IPS-18c (cell line): ENCODE results near the gene RELT.

Source experiments
- H3K4me3 ChIP-seq: 2 replicates; pipeline ENCODE4 v1.7.0; 2013; ENCODE audit warnings: low read depth, mild to moderate bottlenecking, low read length, moderate library complexity; ENCODE audit not compliant: insufficient read depth
- H3K9me3 ChIP-seq: one replicate; pipeline ENCODE4 v1.6.1; 2013; ENCODE audit warnings: mild to moderate bottlenecking, low read length, moderate library complexity; ENCODE audit not compliant: control insufficient read depth, insufficient read depth

Gene RELT

DNA sequence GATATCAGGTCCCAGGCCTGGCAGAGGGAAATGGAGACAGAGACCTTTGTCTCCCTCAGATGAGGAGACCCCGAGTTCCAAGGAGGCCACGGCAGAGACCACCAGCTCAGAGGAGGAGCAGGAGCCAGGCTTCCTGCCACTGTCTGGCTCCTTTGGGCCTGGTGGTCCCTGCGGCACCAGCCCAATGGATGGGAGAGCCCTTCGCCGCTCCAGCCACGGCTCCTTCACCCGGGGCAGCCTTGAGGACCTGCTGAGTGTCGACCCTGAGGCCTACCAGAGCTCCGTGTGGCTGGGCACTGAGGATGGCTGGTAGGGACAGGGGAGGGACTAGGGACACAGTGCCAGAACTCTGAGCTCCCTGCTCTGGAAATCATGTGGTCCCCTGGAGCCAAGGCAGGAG, 13.1 kb upstream of the RELT start:
- H3K4me3 ChIP-seq, result no peak overlapping the region
- H3K9me3 ChIP-seq, result no peaks in the 10 kb centered on the region

DNA sequence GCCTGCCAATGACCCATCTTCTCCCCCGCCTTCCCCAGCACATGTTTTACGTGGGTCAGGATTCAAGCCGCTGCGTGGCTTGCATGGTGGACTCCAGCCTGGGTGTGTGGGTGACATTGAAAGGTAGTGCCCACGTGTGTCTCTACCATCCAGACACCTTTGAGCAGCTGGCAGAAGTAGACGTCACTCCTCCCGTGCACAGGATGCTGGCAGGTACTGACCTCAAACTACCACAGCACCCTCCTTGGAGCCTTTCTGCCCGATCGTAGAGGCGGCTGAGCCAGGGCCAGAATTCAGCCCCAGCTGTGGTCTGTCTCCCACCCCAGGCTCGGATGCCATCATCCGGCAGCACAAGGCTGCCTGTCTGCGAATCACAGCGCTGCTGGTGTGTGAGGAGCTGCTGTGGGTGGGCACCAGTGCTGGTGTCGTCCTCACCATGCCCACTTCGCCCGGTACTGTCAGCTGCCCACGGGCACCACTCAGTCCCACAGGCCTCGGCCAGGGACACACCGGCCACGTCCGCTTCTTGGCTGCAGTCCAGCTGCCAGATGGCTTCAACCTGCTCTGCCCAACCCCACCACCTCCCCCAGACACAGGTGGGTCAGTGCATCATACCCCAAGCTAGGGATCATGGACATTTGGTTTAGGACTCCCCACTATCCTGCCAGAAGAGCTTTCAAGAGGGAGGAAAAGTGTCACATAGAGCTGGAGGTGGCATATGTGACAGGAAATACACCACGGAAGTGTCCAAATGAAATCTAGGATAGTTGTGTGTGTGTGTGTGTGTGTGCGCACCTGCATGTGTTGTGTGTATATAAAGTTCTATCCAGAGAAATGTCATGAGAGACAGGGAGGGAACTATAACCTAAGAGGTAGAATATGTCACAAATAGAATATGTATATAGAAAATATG, 10.6 kb upstream of the RELT start:
- Histone ChIP-seq H3K4me3 (no peak overlapping the region), H3K9me3 (no peaks in the 10 kb centered on the region)

DNA sequence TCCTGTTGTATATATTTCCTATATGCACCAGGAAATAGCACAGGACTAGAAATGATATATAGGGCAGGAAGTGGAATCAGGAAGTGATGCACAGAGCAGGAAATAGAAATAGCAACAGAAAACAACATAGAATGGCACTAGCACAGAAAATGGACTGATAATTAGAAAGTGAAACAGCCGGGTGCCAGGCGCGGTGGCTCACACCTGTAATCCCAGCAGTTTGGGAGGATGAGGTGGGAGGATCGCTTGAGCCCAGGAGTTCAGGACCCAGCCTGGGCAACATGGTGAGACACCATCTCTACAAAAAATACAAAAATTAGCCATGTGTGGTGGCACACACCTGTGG, 10.0 kb upstream of the RELT start:
- Histone ChIP-seq H3K4me3 (no peak overlapping the region), H3K9me3 (no peaks in the 10 kb centered on the region)

DNA sequence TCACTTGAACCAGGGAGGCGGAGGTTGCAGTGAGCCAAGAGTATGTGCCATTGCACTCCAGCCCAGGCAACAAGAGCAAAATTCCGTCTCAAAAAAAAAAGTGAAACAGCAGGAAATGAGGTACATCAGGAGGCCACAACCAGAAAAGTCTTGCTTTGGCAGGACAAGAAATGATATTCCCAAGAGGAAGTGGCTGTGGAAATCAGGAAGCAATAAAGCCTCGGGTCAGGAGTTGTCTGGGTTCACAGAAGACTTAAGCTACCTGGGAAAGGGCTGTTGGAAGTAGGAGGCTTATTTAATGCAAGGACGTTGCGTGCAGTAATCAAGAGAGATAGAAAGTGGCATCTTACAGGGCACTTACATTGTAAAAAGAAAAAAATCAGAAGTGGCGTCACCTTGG, 9.2 kb upstream of the RELT start:
- Histone ChIP-seq H3K9me3 (no peaks in the 10 kb centered on the region), H3K4me3 (no peak overlapping the region)

DNA sequence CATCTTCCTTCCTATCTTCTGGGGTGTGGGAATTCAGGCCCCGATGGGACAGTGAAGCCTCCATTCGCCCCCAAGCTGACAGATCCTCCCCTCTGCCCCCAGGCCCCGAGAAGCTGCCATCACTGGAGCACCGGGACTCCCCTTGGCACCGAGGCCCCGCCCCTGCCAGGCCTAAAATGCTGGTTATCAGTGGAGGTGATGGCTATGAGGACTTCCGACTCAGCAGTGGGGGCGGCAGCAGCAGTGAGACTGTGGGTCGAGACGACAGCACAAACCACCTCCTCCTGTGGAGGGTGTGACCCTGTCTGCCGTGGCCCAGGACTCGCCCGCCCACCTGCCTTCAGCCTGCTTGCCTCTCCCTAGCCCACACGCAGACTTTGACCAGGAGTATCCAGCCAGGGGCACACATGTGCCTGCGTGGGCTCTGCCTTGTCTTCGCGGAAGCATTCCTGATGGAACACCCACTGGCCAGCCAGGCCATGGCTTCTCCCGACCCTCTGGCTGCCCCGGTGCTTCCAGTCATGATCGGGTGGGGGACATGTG, 8.6 kb upstream of the RELT start:
- H3K4me3 ChIP-seq, result no peak overlapping the region; the same call in 1 of the 2 replicates
- H3K9me3 ChIP-seq, result no peaks in the 10 kb centered on the region

DNA sequence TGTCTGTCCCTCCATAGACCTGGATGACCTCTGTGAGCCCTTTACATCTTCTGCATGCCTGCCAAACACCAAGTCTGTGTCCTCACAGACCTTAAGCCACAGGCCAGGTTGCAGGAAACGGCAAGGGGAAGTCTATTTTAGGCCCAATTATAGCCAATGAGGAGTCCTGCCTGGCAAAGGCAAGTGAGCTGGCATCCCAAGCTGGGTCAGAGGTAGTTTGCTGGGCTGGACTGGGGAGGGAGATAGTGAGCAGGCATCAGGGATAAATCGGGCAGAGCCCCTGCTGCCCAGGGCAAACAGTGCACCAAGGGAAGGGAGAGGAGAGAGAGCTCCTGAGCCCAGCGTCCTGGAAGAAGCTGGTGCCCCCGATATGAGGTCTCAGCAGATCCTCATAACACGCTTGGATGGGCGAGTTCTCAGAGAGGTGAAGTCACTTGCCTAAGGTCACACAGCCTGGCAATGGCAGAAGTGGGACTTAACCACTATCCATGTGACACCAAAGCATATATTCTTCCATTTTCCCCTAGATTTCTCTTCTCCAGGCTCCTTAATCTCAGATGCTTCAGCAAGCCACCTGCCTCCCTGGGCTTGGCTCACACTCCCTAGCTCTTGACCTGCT, 3.7 kb upstream of the RELT start:
- no peaks in the 10 kb centered on the region for H3K9me3 ChIP-seq
- no peak overlapping the region for H3K4me3 ChIP-seq

DNA sequence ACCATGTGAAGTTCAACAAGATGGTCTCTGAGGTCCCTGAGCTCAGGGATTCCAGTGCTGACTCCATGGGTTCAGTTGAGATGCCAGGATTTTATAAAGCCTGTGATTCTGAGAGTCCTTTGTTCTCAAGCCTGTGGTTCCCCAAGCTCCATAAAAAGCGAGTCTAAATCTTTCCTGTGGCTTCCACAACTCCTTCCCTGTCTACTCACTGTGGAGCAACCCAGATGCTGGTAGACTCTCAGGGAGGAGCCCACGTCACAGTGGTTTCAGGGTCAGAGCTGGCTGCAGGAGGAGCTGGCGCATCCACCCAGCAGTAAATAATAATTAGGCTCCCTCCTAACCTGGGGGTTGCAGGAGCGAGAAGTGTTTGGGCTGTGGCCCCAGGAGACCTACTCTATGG, 2.0 kb upstream of the RELT start:
- H3K4me3 ChIP-seq, result no peak overlapping the region
- no peaks in the 10 kb centered on the region for H3K9me3 ChIP-seq

DNA sequence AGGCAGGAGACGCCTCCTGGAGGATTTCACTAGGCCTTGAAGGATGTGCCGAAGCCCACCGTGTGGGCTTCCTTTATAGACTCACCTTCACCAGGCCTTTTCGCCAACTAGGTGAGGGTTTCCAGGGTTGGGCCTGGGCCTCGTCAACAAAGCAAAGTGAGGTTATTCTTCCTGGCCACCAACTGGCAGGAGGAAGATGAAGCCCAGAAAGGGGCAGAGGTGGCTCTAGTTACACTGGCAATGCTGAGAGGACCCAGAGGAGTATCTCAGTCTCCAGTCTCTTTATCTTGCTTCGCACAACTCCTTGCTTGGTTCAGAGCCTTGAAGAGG, 404 bp upstream of the RELT start:
- H3K4me3 ChIP-seq, result peak overlapping the region; percentile 78; the same call in 1 of the 2 replicates
- no peaks in the 10 kb centered on the region for H3K9me3 ChIP-seq

DNA sequence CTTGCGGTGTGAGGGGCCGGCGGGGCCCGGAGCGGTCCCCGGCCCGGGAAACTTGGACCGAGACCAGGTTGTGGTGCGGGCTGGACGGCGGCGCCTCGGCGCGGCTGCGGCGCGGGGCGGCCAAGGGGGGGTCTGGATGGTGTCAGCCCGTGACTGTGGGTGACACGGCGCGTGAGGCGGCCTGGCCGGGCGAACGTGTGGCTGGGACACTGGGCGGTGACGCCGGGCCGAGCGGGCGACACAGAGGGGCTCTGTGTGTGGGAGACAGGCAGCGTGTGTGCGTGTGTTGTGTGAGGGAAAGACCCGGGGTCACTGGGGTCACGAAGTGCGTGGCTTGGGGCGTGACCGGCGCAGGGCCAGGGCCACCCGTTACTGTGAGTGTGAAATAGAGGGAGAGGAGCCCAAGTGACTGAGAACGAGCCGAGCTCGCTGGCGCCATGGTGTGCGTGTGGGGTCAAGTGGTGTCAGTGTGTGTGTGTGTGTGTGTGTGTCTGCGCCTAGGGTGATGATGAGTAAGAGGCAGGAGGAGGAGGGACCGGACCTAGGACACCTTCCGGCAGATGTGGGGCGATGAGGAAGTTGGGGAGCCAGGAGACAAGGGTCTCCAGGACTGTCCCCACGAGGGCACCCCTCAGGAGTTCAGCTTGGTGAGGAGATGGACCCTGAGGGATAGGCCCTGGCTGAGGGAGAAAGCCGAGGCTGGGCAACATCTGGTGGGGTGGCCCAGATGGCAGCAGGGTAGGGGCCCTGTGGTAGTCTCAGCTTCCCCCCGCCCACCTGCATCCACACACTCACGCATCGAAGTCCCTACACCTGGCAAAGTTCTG, 817 bp downstream of the RELT start:
- H3K4me3 ChIP-seq, result peak overlapping the region; percentile 78
- no peaks in the 10 kb centered on the region for H3K9me3 ChIP-seq

DNA sequence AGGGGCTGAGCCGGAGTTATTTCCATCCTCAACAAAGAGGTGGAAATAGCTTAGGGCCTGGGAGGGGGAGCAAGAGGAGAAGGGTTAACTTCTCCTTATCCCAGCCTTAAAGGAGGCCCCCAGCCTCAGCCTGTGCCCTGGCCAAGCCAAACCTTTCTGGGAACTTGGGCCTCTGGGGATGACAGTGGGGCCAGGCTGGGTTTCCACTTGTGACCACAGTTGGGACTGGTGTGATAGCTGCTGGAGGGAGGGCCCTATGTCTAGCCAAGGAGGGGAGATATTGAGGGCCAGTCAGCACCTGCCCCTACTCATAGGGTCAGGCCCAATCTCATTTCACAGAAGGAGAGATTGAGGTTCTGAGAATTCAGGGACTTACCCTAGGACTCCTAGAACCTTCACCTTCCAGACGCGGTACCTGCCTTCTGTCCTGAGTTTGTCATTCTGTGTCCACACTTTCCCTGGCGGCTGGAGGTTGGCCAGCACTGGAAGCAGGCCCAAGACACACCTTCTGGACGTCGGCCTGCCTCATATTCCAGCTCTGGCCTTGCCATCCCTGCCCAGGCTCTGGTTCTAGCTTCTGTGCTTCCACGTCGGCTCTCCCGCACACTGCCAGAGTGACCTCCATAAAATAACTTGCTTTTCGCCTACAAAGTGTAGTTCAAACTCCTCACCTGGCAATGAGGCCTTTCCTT, 3.1 kb downstream of the RELT start:
- no peak overlapping the region for H3K4me3 ChIP-seq
- H3K9me3 ChIP-seq, result no peaks in the 10 kb centered on the region

DNA sequence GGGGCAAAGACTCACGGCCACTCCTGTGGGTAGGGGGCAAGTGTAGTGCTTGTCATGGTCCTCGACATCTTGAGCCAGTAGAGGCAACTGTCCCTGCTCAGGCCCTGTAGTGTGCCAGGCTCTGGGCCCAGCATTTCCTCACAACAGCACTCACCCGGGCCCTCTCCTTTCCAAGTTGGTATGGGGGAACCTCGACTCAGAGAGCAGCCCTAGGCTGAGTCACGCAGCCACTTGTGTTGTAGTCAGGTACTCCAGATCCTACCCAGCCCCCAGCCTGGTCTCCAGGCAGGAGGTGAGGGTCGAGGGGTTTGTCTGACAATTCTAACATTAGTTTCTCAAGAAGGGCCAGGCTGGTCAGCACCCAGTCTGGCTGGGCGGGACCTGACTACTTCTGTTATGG, 4.1 kb downstream of the RELT start:
- Histone ChIP-seq H3K4me3 (no peak overlapping the region), H3K9me3 (no peaks in the 10 kb centered on the region)

DNA sequence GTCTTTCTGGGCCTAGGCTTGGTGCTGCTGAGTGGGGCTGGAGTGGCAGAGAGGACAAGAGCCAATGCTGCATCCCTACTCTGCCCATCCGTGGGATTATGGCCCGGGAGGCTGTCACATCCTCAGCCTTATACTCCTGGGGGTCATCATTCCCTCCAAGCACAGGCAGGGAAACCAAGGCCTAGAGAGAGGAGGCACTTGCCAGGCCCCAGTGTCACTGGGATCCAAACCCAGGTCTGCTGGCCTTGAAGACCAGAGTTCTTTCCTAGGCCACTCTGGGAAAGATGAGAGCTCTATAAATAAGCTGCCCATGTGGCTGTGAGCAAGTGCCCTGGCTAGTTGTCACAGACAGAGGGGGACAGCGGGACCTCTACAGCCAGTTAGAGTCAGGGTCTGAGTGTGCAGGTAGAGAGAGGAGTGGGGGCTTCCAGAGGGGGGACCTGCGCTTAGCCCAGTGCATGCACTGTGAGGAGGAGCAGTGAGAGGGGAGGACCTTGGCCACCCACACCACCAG, 4.8 kb downstream of the RELT start:
- no peaks in the 10 kb centered on the region for H3K9me3 ChIP-seq
- no peak overlapping the region for H3K4me3 ChIP-seq

DNA sequence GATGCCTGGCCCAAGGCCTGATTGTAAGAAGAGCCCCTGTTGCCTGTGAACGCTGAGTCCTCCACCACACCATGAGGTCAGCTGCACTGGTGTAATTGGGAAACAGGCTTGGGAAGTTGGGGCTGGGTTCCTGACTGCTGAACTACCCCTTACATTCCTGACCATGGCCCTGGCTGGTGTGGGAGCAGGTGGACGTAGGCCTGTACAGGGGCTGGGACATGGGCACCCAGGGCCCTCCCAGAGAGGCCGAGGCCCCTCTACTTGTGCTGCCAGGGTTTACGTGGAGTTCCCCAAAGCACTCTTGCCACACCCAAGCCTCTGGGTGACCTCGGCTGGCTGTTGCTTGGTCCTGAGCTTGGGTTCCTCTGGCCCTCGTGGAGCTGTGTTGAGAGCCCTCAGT, 5.4 kb downstream of the RELT start:
- Histone ChIP-seq H3K9me3 (no peaks in the 10 kb centered on the region), H3K4me3 (no peak overlapping the region)

DNA sequence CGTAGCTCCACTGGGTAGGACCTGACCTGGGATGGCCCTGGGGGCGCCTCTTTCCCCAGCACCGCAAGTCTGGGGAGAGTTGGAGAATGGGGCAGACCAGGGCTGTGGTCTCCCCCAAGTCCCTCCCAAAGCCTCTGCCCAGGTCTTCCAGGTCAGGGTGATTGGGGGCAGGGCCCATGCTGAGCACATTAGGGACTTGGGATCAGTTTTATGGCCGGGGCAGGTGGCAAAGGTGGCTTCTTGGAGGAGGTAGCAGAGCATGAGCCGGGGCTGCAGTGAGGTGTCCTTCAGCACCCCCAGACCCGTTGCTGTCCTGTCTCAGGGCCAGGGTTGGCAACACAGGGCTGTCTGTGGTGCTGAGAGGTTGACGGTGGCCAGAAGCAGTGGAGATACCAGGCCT, 6.0 kb downstream of the RELT start:
- H3K9me3 ChIP-seq, result no peaks in the 10 kb centered on the region
- H3K4me3 ChIP-seq, result no peak overlapping the region

DNA sequence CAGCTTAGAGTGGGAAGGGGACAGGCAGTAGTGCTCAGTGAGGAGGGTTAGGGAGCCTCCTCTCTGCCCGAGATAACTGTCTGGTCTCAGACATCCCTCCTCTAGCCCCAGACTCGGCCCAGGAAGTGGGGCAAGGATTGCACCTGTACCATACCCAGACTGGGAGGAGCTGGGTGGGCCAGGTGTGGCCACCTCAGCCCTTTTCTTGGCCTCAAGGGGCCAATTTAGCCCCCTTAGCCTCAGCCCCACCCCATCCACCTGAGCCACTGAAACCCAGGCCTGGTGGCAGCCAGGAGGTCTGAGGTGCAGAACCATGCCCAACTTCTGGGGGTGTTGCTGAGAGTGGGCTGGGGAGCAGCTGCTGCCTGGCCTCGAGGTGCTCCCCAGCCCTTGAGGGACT, 6.5 kb downstream of the RELT start:
- Histone ChIP-seq H3K4me3 (no peak overlapping the region), H3K9me3 (no peaks in the 10 kb centered on the region)

DNA sequence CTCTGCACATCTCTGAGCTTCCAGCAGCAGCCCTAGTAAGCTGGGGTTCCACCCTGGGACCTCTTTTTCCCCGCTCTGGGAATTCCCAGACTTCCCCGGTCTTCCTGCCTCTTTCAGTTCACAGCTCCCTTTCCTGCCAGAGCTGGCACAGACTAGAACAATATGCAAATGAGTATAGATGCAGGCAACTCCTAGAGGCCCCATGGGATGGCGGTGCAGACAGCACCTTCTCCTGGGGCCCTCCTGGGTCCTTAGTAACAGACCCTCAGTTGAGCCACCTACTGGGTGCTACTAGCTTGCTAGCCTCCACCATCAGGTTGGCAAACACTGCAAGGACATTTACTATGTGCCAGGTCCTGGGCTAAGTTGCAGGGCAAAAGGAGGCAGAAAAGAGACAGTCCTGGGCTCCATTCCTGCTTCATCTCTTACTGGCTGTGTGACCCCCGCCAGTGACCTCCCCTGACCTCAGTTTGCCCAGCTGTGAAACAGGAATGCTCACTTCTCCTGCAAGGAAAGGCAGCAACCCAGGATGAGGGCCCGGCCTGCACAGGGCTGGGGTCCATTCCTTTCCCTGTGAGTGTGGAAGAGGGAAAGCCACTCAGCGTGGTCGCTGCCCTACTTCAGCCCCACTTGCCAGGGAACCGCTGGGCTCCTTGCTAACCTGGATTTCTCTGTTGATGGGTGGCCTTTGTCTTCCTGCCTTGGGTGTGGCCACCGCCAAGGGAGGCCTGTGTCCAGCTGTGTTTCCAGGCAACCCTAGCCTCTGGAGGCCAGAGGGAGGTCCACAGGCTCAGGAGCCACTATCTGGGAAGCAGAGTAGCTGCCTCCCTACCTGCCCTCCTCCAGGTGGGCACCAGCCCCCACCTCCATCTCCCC, 7.3 kb downstream of the RELT start:
- Histone ChIP-seq H3K9me3 (no peaks in the 10 kb centered on the region), H3K4me3 (no peak overlapping the region)
